Measurements from ENCODE around the gene NDUFB6. TPM values are rescaled to one million over a fixed set of nuclear protein-coding genes. Genes with fewer than 3 reads are reported as not detected.

The NDUFB6 gene
- total RNA-seq, 1 experiment from 2014 or later = 60.2 TPM

DNA sequence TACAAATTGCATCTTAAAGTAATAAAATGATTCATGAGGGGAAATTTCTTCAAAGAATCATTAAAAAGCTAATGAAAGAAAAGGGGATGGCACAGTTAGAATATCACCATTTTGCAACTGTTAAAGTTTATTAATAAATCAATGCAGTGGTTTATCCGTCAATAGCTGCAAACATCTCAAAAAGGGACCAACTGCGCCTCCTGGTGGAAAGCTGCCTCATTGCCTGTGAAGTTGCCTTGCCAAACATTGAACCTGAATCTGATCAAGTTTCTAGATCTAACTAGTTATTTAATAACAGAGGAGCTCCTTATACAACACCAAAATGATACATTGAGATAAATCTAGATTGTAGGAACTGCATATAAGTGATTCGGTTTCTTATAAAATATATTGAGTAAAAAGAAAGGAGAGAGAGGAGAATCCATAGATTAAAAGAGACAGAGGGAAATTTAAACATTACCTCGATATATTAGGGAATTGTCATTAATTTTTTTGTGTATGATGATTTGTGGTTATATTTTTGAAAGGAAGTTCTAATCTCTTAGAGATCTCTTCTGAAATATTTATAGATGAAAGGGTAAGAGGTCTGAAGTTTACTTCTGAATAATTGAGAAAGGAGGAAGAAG, 6.9 kb upstream of the NDUFB6 start:
- TF ChIP-seq CTCF (conservative IDR thresholded peaks at IDR 0.05) = peak; percentile 95
- H3K79me1 ChIP-seq (ENCODE audit: insufficient read depth, low read depth, low read length, poor library complexity, severe bottlenecking) = no peaks in the 10 kb centered on the region
- H3K9me3 ChIP-seq (ENCODE audit: control insufficient read depth, low read depth, low read length) = no peaks in the 10 kb centered on the region
- H2AFZ ChIP-seq (ENCODE audit: low read length) = no peak overlapping the region
- no peaks in the 10 kb centered on the region for H3K27me3 ChIP-seq (ENCODE audit: insufficient read depth, low read length)
- H3K4ac ChIP-seq (ENCODE audit: low read depth, low read length) = no peak overlapping the region
- WGBS (ENCODE audit: extremely low coverage, insufficient read length, low lambda C conversion rate) = 100% methylated on average over 1 of the region's 4 CpGs
- H4K5ac ChIP-seq (ENCODE audit: insufficient read length, low read depth, low read length) = no peak overlapping the region
- no peak overlapping the region for H3K4me3 Mint-ChIP-seq
- no peaks in the 10 kb centered on the region for H4K20me1 ChIP-seq (ENCODE audit: control insufficient read depth, insufficient read depth, insufficient read length)
- DNase-seq = peak; percentile 59
- no peak overlapping the region for H4K8ac ChIP-seq (replicated peaks; ENCODE audit: insufficient read length, low read depth, low read length)
- H3K9me3 Mint-ChIP-seq = no peaks in the 10 kb centered on the region
- no peak overlapping the region for H3K27ac ChIP-seq (ENCODE audit: insufficient read length, low read depth, low read length)
- H3K56ac ChIP-seq (ENCODE audit: insufficient read length, low read depth, low read length) = no peak overlapping the region
- no peak overlapping the region for H2BK15ac ChIP-seq (ENCODE audit: low read depth, low read length)
- H3K14ac ChIP-seq (ENCODE audit: insufficient read depth, low read length) = no peak overlapping the region
- H3K18ac ChIP-seq (ENCODE audit: insufficient read length, low read depth, low read length) = no peak overlapping the region
- H3K4me1 ChIP-seq (ENCODE audit: insufficient read depth, low read length) = peaks cover 3% of the 10 kb centered on the region; the same call in 1 of the 2 replicates
- H2BK120ac ChIP-seq (ENCODE audit: low read depth, low read length, poor library complexity, severe bottlenecking) = no peak overlapping the region
- H2BK12ac ChIP-seq (ENCODE audit: insufficient read length, low read depth, low read length) = no peak overlapping the region
- H3T11ph ChIP-seq (ENCODE audit: low read length) = no peak overlapping the region
- H3K23ac ChIP-seq (ENCODE audit: insufficient read length, low read depth, low read length) = no peak overlapping the region
- H4K91ac ChIP-seq (ENCODE audit: insufficient read length, low read depth, low read length) = no peak overlapping the region
- H3K27ac Mint-ChIP-seq = no peak overlapping the region; a peak in 1 of 7 replicates
- H2BK20ac ChIP-seq (ENCODE audit: low read depth, low read length, poor library complexity, severe bottlenecking) = no peak overlapping the region
- no peaks in the 10 kb centered on the region for H3K79me2 ChIP-seq (ENCODE audit: insufficient read depth, low read length)
- H3K36me3 Mint-ChIP-seq (ENCODE audit: insufficient read depth in 1 of 3, low read depth in 3 of 3) = no peaks in the 10 kb centered on the region
- no peak overlapping the region for H3K4me2 ChIP-seq (ENCODE audit: insufficient read depth, insufficient read length, low read length)
- H2AK5ac ChIP-seq (ENCODE audit: insufficient read length, low read length) = no peak overlapping the region
- H3K27me3 Mint-ChIP-seq (ENCODE audit: low read depth) = peaks cover 1% of the 10 kb centered on the region; the same call in 1 of the 2 replicates
- H3K9ac ChIP-seq (ENCODE audit: extremely low read depth, insufficient read length, low read length) = no peak overlapping the region
- H2BK5ac ChIP-seq (ENCODE audit: insufficient read length, low read length) = no peak overlapping the region
- H3K23me2 ChIP-seq (ENCODE audit: insufficient read length, low read depth, low read length, poor library complexity, severe bottlenecking) = no peaks in the 10 kb centered on the region
- peaks cover 3 to 10% of the 10 kb centered on the region in 2 experiments; a peak in 3 of 4 replicates for H3K4me1 Mint-ChIP-seq

All from H9 (cell line).